ENCODE results near the gene ABCG1.
A peak's percentile ranks its signal among the peaks of the same experiment; 100 is the strongest.

The ABCG1 gene

DNA sequence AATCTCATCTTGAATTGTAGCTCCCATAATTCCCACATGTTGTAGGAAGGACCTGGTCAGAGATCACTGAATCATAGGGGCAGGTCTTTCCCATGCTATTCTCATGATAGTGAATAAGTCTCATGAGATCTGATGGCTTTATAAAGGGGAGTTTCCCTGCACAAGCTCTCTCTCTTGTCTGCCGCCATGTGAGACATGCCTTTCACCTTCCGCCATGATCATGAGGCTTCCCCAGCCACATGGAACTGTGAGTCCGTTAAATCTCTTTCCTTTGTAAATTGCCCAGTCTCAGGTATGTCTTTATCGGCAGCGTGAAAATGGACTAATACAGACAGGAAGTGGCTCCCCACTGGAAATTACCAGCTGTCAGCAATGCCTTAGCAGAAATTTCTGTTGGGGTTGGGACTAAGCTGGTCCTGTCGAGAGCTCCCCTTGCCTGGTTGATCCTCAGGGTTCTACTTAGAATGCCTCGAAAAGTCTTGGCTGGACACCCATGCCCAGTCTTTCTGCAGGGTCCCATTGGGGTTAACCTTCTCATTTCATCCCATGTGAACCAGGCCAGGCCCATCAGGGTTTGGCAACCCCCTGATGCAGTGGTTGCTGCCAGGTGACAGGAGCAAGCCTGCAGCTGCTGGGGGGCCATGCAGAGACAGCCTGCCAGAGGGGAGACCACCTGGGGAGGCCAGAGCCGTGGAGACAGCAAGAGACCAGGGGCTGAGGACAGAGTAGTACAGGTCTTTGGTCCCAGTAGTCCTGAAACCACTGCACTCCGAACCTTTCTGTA, 2.8 kb upstream of the ABCG1 start:
- DNase-seq, result no peak

- DNase-seq, result no peak
Observed at GRCh38 chr21:42216726-42217572, 2.0 kb upstream of the ABCG1 start.

GRCh38 chr21:42219606-42220137, 732 bp downstream of the ABCG1 start:
- DNase-seq, result no peak

GRCh38 chr21:42220138-42220701, 1.3 kb downstream of the ABCG1 start:
- DNase-seq, result peak; percentile 56

- DNase-seq, result no peak
Observed at GRCh38 chr21:42221581-42222345, 2.8 kb downstream of the ABCG1 start.

DNA sequence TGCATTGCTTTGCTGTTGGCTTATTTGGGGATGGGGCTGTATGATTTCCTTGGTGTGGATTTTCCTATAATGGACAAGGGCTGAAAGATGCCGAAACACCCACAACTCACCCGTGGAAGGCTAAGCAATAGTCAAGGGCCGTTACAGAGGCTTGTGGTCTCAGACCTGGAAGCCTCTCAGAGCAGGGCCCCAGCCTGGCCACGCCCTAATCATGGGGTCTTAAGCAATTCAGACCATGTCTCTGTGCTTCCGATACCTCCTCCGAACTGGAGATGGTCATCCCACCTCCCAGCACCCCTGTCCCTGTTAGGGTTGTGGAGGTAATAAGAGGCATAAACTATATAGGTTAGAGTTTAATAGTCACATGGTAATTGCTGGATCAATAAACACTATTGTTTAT, 3.4 kb downstream of the ABCG1 start:
- DNase-seq, result no peak

DNA sequence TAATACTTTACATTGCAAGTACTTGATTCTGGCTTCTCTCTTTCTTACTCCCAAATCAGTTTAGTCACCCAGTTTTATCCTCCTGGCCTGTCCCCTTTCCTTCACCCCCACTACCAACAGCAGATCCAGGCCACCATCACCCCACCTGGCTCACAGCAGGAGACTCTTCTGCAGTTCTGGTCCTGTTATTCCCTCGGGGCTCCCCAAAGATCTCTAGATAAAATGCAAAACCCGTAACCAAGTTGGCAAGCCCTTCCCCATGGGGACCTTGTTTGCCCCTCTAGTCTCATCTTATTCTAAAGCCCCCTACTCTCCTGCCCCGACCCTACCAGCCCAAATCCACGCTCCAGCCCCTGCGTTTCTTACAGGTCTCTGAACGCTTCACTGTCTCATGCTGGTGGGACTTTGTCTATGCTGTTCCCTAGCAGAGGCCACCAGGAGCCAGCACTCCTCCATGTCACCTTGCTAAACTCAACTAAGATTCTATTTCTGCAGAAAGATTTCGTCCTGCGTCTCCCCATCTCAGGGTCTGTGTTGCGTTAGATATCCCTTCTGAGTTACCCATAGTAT, 4.0 kb downstream of the ABCG1 start:
- DNase-seq, result no peak

GRCh38 chr21:42223826-42224575, 5.1 kb downstream of the ABCG1 start:
- no peak for DNase-seq

DNA sequence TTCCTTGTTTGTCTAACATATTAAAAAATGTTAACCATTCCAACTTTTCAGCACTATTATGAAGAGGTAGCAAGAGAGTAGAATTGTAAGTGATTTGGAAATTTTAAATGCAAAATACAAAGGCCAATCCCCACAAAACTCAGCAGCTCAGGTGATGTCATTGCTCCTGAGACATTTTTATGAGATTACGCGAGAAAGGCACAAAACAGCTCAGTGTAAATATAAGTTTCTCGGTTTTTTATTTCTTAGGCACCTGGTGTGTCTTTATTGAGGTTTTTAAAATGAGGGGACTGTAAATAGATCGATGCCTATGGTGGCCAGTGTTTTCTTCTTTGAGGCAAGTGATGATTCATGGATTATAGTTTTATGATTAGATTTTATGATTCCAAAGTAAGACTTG, 6.1 kb downstream of the ABCG1 start:
- DNase-seq, result no peak

- no peak for DNase-seq
Observed at GRCh38 chr21:42225571-42226155, 6.7 kb downstream of the ABCG1 start.

- DNase-seq, result no peak
Observed at GRCh38 chr21:42226626-42227025, 7.7 kb downstream of the ABCG1 start.

- DNase-seq, result peak; percentile 30
Observed at GRCh38 chr21:42227909-42228708, 9.2 kb downstream of the ABCG1 start.

DNA sequence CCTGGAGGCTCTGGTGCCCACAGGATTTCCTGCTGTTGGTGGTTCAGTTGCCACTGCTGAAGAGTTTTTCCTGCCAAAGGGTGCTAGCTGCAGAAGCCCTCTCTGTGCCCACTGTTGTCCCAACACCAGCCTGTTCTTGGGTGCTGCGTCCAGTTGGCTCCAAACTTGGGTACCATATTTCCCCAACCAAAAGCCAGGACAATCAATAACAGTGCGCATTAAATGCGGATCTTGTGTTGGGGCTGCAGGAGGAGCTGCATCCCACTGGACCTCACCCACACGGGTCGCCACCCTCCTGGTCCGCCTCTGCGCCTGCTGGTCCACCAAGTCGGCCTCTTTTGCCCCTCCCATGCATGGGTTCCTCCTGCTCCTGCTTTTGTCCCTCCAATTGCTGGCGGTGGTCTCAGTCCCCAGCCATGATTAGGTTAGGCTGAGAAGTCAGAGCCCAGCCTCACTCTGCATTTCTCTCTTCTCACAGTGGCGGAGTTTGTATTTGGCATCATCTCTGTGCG, 9.8 kb downstream of the ABCG1 start:
- DNase-seq, result no peak

GRCh38 chr21:42229676-42230075, 10.7 kb downstream of the ABCG1 start:
- no peak for DNase-seq

DNA sequence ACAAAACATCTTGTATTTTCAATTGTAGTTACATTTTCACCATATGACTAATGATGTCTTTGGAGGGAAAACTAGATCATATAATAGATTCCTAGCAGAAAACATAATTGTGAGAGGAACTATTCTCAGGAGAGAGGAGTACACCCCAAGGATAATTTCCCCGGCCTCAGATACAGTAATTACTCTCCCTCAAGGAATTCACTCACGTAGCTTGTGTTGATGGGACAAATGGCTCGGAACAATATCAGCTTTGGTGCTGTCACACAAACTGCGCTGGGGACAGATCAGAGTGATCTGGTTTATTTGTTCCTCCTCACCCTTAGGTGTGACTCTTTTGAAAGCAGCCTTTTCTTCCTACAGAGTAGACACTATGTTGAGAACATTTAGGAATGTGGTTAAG, 11.2 kb downstream of the ABCG1 start:
- no peak for DNase-seq

GRCh38 chr21:42230636-42231035, 11.7 kb downstream of the ABCG1 start:
- no peak for DNase-seq

DNA sequence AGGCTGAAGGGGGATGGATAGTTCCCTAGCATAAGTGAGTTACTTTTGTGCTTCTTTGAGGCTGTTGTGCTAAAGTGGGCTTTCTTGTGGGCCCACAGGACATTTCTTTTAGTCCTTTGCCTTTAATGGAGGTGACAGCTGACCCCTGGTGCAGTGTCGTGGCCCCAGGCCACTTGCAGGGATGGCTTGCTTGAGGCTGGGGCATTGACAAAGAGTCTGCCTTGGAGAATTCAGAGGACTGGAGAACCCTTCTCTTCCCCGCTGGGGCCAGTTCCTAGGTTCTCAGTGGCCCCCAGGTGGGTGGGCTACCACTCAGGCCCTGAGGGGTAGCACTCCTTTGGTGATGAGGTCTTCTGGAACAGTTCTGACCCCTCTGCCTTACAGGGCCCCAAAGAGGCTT, 12.8 kb downstream of the ABCG1 start:
- DNase-seq, result no peak

- DNase-seq, result no peak
Observed at GRCh38 chr21:42232176-42232825, 13.4 kb downstream of the ABCG1 start.

All from NCI-H774 (cell line).